Muscle of arm (tissue), 12 donors: ENCODE measurements around the gene FAM135A. TPM values are rescaled to one million over a fixed set of nuclear protein-coding genes. Genes with fewer than 3 reads are reported as not detected.
"Not testable (repeated sequence)": the region's sequence is repeated elsewhere in the genome, so short reads cannot be mapped to it uniquely, and the experiment has no call there.

ENCODE experiments used
- DNase-seq: peaks from one replicate; pipeline ENCODE4 v3.0.0-alpha.2; 2013
- polyA plus RNA-seq, 12 donors: library from polyadenylated mRNA; unstranded; fragments of 120-200 nt; gene quantifications; one replicate each; pipeline ENCODE4 v1.2.1, GENCODE V29; 2013; ENCODE audit not compliant: insufficient read length in 12 of 12

FAM135A gene
- polyA plus RNA-seq, 12 donors: 15.6 to 30.8 (median 19.2) TPM; not detected in 1

GRCh38 chr6:70537266-70537665 is 124.0 kb downstream of the FAM135A start:
- DNase-seq: no peak

GRCh38 chr6:70538376-70538775 is 125.1 kb downstream of the FAM135A start:
- DNase-seq: no peak

- DNase-seq: no peak
Measured at GRCh38 chr6:70547313-70547712, 134.0 kb downstream of the FAM135A start.

GRCh38 chr6:70547905-70548304 is 134.6 kb downstream of the FAM135A start:
- DNase-seq: no peak

- no peak for DNase-seq
Measured at GRCh38 chr6:70549327-70549726, 136.0 kb downstream of the FAM135A start.

- no peak for DNase-seq
Measured at GRCh38 chr6:70551566-70551965, 138.3 kb downstream of the FAM135A start.

- not testable (repeated sequence) for DNase-seq
Measured at GRCh38 chr6:70552286-70552940, 139.1 kb downstream of the FAM135A start.

DNA sequence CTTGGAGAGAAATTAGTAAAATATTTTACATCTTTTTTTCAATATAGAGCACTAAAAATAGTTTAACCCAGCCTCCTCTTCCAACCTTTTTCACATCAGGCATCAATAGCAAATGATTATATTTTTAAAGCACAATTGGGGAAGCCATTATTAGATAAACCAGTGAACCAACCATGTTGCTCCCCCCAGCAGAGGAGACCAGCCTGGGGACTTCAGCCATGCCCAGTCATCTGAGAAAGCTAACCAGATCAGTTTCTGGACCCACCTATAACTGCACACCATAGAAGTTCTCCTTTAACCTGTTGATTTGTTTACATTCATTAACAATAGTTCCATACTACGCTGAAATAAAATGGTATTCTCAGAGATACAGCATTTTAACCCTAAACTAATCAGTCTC is 139.7 kb downstream of the FAM135A start:
- DNase-seq: no peak

GRCh38 chr6:70557998-70558397 is 144.7 kb downstream of the FAM135A start:
- DNase-seq: no peak

- not testable (repeated sequence) for DNase-seq
Measured at GRCh38 chr6:70562401-70562800, 149.1 kb downstream of the FAM135A start.

GRCh38 chr6:70563530-70563929 is 150.2 kb downstream of the FAM135A start:
- DNase-seq: peak; percentile 31

GRCh38 chr6:70566751-70567382 is 153.6 kb downstream of the FAM135A start, which contains the start of gene SDHAF4:
TSS of gene SDHAF4 (plus strand) at chr6:70566930. CDS start at chr6:70566941, 11 bp downstream.
- peak; percentile 93 for DNase-seq

- no peak for DNase-seq
Measured at GRCh38 chr6:70574643-70575042, 161.3 kb downstream of the FAM135A start.

- DNase-seq: no peak
Measured at GRCh38 chr6:70575899-70576495, 162.7 kb downstream of the FAM135A start.

GRCh38 chr6:70586114-70586513 is 172.8 kb downstream of the FAM135A start:
- no peak for DNase-seq

DNA sequence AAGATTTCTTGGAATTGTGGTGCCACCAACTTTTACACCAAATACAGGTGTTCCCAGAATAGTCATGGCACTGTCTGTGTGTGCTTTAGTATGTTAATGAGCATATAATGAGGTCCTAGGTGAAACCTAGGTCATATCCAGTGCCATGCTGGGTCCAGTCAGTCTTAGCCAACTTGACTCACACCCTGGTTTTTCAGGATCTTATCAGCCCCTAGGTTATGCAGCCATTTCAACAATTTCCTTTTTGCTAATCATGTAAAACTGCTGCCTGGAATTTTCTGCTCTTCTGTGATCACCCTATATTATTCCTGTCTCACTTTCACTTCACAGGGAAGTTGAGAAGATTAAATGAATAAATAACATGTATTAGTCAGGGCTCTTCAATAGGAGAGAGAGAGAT is 177.1 kb downstream of the FAM135A start:
- no peak for DNase-seq

DNA sequence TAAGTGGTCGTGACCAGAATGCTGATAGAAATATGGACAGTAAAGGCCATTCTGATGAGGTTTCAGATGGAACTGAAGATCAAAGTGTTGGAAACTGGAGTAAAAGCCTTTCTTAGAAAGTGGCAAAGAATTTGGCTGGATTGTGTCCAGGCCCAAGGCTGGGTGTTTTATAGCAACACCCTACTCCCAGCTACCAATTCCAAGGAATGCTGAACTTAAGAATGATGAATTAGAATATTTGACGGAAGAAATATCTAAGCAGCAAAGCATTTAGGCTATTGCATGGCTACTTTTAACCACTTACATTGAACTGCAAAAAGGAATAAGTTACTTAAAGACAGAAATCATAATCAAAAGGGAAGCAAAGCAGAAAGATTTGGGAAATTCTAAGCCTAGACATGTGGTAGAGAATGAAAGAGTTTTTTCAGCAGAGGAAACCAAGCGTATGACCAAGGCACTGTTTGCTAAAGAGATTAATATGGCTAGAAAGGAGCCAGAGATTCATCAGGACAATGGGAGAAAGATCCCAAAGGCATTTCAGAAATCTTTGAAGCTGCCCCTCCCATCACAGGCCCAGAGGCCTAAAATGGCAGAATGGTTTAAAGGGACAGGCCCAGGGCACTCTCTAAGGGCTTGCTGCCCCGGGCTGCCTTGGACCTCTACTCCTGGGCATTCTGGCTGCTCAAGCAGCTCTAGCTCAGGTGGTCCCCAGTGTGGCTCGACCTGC is 179.2 kb downstream of the FAM135A start:
- no peak for DNase-seq

DNA sequence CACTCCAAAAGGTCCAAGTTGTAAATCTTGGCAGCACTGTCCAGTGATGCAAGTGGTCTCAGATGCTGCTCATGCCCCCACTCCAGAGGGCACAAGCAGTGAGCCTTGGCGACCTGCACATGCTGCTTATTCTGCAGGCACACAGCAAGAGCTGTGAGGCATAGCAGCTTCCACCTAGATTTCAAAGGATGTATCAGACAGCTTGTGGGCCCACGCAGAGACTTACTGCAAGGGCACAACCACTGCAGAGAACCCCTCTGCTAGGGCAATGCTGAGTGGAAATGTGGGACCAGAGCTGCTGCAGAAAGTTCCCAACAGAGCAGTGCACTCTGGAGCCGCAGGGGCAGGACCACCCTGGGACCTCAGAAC is 179.8 kb downstream of the FAM135A start:
- DNase-seq: no peak

DNA sequence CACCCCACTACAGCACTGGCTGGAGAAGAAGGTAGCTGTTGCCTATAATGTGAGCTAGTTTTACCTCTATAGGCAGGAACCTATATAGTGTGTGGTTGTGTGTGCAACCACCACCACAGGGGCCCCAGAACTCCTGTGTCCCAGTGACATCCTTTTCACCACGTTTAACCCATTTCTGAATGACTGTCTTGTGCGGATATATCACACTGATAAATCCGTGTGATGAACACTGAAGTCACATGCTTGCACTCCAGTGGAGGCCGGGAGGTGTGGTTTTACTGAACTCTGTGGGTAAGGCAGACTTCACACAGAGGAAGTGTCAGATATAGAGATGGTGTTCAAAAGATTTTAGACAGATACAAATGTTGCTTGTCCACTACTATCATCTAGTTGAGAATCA is 185.9 kb downstream of the FAM135A start:
- no peak for DNase-seq

GRCh38 chr6:70601014-70601413 is 187.7 kb downstream of the FAM135A start:
- DNase-seq: no peak

DNA sequence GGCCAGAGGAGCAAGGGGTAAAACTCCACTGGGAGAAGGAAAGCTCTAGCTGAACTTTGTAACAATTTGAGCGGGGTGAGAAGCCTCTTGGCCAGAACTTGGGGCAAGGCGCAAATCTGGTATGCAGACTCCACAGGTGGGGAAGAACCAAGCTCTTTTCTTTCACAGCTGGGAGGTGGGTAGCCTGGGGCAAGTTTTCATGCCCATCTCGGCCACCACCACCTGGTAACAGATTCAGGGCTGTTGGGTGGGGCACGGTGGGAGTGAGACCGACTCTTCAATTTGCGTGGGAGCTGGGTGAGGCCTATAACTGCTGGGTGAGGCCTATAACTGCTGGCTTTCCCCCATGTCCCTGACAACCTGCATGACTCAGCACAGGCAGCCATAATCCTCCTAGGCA is 190.9 kb downstream of the FAM135A start:
- DNase-seq: no peak

- not testable (repeated sequence) for DNase-seq
Measured at GRCh38 chr6:70607371-70607770, 194.1 kb downstream of the FAM135A start.

DNA sequence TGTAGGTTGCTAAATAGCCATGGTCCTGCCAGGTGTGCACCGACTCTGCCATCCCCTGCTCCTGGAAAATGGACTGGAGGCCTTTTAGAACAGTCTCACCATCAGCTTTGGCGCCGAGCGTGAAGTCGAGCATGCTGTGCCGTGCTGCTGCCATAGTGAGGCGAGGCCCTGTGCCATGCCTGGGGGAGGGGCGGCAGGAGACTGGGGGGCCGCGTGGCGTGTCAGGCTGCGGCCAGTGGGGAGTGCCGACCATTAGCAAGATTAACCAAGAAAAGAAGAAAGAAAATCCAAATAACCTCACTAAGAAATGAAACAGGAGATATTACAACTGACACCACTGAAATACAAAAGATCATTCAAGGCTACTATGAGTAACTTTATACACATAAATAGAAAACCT is 195.9 kb downstream of the FAM135A start:
- DNase-seq: not testable (repeated sequence)
